Endodermal cell (in vitro differentiated cells): ENCODE measurements around the gene PRTG. TPM values are rescaled to one million over a fixed set of nuclear protein-coding genes. Genes with fewer than 3 reads are reported as not detected.
"Not testable (repeated sequence)": the region's sequence is repeated elsewhere in the genome, so short reads cannot be mapped to it uniquely, and the experiment has no call there.

Experiments
- DNase-seq: peaks from one replicate; pipeline ENCODE4 v3.0.0-alpha.2; 2017
- H3K27ac ChIP-seq: 2 replicates; pipeline ENCODE4 v1.5.1; 2013; ENCODE audit warnings: mild to moderate bottlenecking, low read depth, low read length, moderate library complexity
- H3K27me3 ChIP-seq: 2 replicates; pipeline ENCODE4 v1.6.1; 2013; ENCODE audit warnings: mild to moderate bottlenecking, low read length, moderate library complexity; ENCODE audit not compliant: insufficient read depth, control insufficient read depth, poor library complexity, severe bottlenecking
- H3K36me3 ChIP-seq: 2 replicates; pipeline ENCODE4 v1.7.0; 2013; ENCODE audit warnings: mild to moderate bottlenecking, low read length, moderate library complexity; ENCODE audit not compliant: control insufficient read depth, insufficient read depth
- H3K4me1 ChIP-seq: one replicate; pipeline ENCODE4 v1.7.0; 2013; ENCODE audit warnings: low read length; ENCODE audit not compliant: control insufficient read depth, insufficient read depth
- H3K4me3 ChIP-seq: 2 replicates; pipeline ENCODE4 v1.5.1; 2013; ENCODE audit warnings: mild to moderate bottlenecking, low read length, moderate library complexity
- H3K9ac ChIP-seq: 2 replicates; pipeline ENCODE4 v1.6.1; 2013; ENCODE audit warnings: mild to moderate bottlenecking, low read length, moderate library complexity; ENCODE audit not compliant: poor library complexity, severe bottlenecking; ENCODE audit errors: extremely low read depth
- H3K9me3 ChIP-seq: 2 replicates; pipeline ENCODE4 v1.6.1; 2013; ENCODE audit warnings: mild to moderate bottlenecking, low read length, moderate library complexity; ENCODE audit not compliant: control insufficient read depth
- H3K27ac Mint-ChIP-seq: 2 replicates; pipeline ENCODE4 v1.8.0; 2020; ENCODE audit warnings: mixed read lengths
- H3K27me3 Mint-ChIP-seq: 2 replicates; pipeline ENCODE4 v1.8.0; 2021; ENCODE audit warnings: mild to moderate bottlenecking, mixed read lengths; ENCODE audit not compliant: insufficient read depth
- H3K36me3 Mint-ChIP-seq: 2 replicates; pipeline ENCODE4 v1.8.0; 2020; ENCODE audit warnings: low read depth, mixed read lengths
- H3K4me1 Mint-ChIP-seq: 2 replicates; pipeline ENCODE4 v1.8.0; 2020; ENCODE audit warnings: mixed read lengths
- H3K4me3 Mint-ChIP-seq: 2 replicates; pipeline ENCODE4 v1.8.0; 2020; ENCODE audit warnings: mild to moderate bottlenecking, moderate library complexity, mixed read lengths
- H3K9me3 Mint-ChIP-seq: 2 replicates; pipeline ENCODE4 v1.8.0; 2020; ENCODE audit warnings: mild to moderate bottlenecking, mixed read lengths
- WGBS, 2 experiments: methylation state at CpG; one replicate each; pipeline versions ENCODE4 v1.1.5 to v1.1.7; 2013; ENCODE audit warnings: missing lambda C conversion rate in 2 of 2, mixed read lengths in 1 of 2; ENCODE audit not compliant: insufficient coverage in 1 of 2, insufficient read length in 1 of 2; 5-methylcytosine and 5-hydroxymethylcytosine counted together
- total RNA-seq, 2 donors: library from RNA; stranded (reverse); fragmentation: NEBNext Ultra II Directional in 1 of 2; extraction: Animal tissue kit (Norgen Biotek cat#: 25700) in 1 of 2; gene quantifications; 2 replicates in 1 of 2; 3 replicates in 1 of 2; pipeline ENCODE4 v1.2.1, GENCODE V29; 2021
- TF ChIP-seq, protein P1 (sequence below): fragments of 200-600 bp; sonication (generic); conservative IDR thresholded peaks from 2 replicates; pipeline ENCODE4 v1.5.0; 2021; ENCODE audit warnings: antibody characterized with exemption, mild to moderate bottlenecking

PRTG gene
- total RNA-seq, 2 donors from 2014 or later: 32.6 to 51.5 TPM

DNA sequence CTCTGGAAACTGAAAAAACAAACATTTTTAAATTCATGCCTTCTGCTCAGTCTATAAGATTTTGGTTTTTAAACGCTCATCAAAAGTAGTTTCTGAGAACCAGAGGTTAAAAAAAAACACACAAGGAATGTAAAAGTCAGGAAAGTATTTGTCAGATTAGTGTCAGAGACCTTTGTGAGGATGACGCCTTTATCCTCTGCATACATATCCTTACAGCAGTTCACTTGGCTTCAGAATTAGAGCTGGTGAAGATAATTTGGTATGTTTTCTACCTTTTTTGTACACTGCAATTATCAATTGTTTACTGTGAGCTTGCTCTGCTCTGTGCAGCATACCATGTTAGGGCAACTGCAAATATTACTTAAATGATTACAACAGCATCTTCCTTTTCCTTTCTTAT lies 8.3 kb downstream of the PRTG start:
- Histone ChIP-seq H3K36me3 (no peaks in the 10 kb centered on the region), H3K9me3 (no peaks in the 10 kb centered on the region), H3K9ac (no peak overlapping the region), H3K27ac (no peak overlapping the region), H3K4me3 (no peak overlapping the region), H3K27me3 (peaks cover 20% of the 10 kb centered on the region), H3K4me1 (peaks cover 36% of the 10 kb centered on the region)
- TF ChIP-seq, protein P1, sequence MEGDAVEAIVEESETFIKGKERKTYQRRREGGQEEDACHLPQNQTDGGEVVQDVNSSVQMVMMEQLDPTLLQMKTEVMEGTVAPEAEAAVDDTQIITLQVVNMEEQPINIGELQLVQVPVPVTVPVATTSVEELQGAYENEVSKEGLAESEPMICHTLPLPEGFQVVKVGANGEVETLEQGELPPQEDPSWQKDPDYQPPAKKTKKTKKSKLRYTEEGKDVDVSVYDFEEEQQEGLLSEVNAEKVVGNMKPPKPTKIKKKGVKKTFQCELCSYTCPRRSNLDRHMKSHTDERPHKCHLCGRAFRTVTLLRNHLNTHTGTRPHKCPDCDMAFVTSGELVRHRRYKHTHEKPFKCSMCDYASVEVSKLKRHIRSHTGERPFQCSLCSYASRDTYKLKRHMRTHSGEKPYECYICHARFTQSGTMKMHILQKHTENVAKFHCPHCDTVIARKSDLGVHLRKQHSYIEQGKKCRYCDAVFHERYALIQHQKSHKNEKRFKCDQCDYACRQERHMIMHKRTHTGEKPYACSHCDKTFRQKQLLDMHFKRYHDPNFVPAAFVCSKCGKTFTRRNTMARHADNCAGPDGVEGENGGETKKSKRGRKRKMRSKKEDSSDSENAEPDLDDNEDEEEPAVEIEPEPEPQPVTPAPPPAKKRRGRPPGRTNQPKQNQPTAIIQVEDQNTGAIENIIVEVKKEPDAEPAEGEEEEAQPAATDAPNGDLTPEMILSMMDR: no peak
- Mint-ChIP-seq H3K27ac (no peak overlapping the region), H3K36me3 (peaks cover 3% of the 10 kb centered on the region), H3K9me3 (no peaks in the 10 kb centered on the region), H3K27me3 (peaks cover 75% of the 10 kb centered on the region), H3K4me1 (peaks cover 39% of the 10 kb centered on the region), H3K4me3 (no peak overlapping the region)
- DNase-seq: no peak
- WGBS, 2 experiments: 63 to 100% methylated on average over 1 to 2 of the region's 2 CpGs

DNA sequence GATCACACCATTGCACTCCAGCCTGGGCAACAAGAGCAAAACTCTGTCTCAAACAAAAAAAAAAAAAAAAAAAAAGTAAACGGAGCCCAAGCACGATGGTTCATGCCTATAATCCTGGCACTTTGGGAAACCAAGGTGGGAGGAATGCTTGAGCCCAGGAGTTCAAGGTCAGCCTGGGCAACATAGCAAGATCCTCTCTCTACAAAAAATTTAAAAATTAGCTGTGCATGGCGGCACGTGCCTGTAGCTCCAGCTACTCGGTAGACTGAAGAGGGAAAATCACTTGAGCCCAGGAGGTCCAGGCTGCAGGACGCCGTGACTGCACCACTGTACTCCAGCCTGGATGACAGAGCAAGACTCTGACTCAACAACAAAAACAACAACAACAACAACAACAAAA lies 9.5 kb downstream of the PRTG start:
- H3K9me3 Mint-ChIP-seq, H3K36me3 ChIP-seq, H3K4me3 ChIP-seq, DNase-seq, H3K9me3 ChIP-seq, H3K4me3 Mint-ChIP-seq, H3K36me3 Mint-ChIP-seq, H3K27ac Mint-ChIP-seq, H3K9ac ChIP-seq, H3K27ac ChIP-seq: not testable (repeated sequence)
- peaks cover 29% of the 10 kb centered on the region for H3K4me1 ChIP-seq
- peaks cover 26% of the 10 kb centered on the region for H3K27me3 ChIP-seq
- WGBS, 2 experiments: 96 to 98% methylated on average over 3 to 7 of the region's 7 CpGs
- Mint-ChIP-seq H3K4me1 (peaks cover 29% of the 10 kb centered on the region), H3K27me3 (peaks cover 85% of the 10 kb centered on the region)

DNA sequence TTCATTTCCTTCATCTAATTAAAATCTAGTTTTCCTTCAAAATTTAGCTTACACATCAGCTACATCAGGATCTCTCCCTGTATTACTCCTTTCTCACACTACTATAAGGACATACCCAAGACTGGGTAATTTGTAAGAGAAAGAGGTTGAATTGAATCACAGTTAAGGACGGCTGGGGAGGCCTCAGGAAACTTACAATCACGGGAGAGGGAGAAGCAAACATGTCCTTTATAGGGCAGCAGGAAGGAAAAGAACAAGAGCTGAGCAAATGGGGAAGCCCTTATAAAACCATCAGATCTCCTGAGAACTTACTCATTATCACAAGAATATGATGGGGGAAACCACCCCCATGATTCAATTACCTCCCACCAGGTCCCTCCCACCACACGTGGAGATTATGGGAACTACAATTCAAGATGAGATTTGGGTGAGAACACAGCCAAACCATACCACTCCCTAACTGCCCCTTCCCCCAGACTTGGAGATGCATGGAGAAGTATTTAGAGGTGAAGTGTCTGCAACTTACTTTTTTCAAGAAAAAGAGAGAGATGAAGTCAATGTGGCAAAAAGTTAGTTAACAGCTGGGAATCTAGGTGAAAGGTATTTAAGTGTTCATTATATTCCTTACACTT lies 21.3 kb downstream of the PRTG start:
- Histone ChIP-seq H3K27me3 (peaks cover 40% of the 10 kb centered on the region), H3K9me3 (peaks cover 15% of the 10 kb centered on the region), H3K27ac (no peak overlapping the region), H3K36me3 (no peaks in the 10 kb centered on the region), H3K4me1 (no peaks in the 10 kb centered on the region), H3K4me3 (no peak overlapping the region), H3K9ac (no peak overlapping the region)
- Mint-ChIP-seq H3K27me3 (peaks cover 90% of the 10 kb centered on the region), H3K4me3 (no peak overlapping the region), H3K9me3 (peaks cover 19% of the 10 kb centered on the region), H3K27ac (no peak overlapping the region), H3K4me1 (peaks cover 2% of the 10 kb centered on the region), H3K36me3 (peaks cover 6% of the 10 kb centered on the region)
- WGBS, 2 experiments: 39 to 43% methylated on average over 2 to 3 of the region's 3 CpGs
- TF ChIP-seq, protein P1: no peak
- DNase-seq: no peak
